HCT116 (cell line): ENCODE results near the gene PAPPA2. TPM values are rescaled to one million over a fixed set of nuclear protein-coding genes. Genes with fewer than 3 reads are reported as not detected.

Experiments used
- ATAC-seq: fragments of 200-7000 bp; cut with Tn5 transposase; 2 replicates; pipeline ENCODE4 v1.9.1; 2020; ENCODE audit warnings: mild to moderate bottlenecking, moderate library complexity
- BruUV-seq: library from RNA; stranded (reverse); fragments of 400-500 nt; replicated peaks from 2 replicates; lab custom pipeline; 2021; lab: Mats Ljungman, UMichigan
- CTCF ChIA-PET: fragments of 300-600 bp; sonication (Branson Sonifier 250); formaldehyde crosslinking; loops from one replicate; lab custom pipeline; 2021; ENCODE audit warnings: antibody characterized with exemption; lab: Charles Lee
- POLR2A ChIA-PET: fragments of 300-600, 350-600 bp; sonication (Branson Sonifier 250); formaldehyde crosslinking; loops from one replicate; lab custom pipeline; 2021; ENCODE audit warnings: antibody characterized with exemption; lab: Charles Lee
- RAD21 ChIA-PET, 2 experiments: fragments of 300-600 bp; sonication (Branson Sonifier 250); formaldehyde crosslinking; loops; one replicate each; lab custom pipeline; 2023; ENCODE audit warnings: low total read pairs in 2 of 2; ENCODE audit not compliant: uncharacterized antibody in 2 of 2, unreplicated experiment in 2 of 2, low non-redundant PET in 1 of 2; lab: Charles Lee
- DNase-seq: peaks from one replicate; pipeline ENCODE4 v3.0.0-alpha.2; 2010; ENCODE audit warnings: low read depth, low spot score
- H2AFZ ChIP-seq: fragments of 200-600 bp; shearing (Covaris generic), sonication (generic); 2 replicates; pipeline ENCODE4 v1.6.1; 2017; ENCODE audit warnings: low read depth, mixed run types, mixed read lengths, antibody characterized with exemption, low read length; ENCODE audit not compliant: poor library complexity, severe bottlenecking
- H3K27ac ChIP-seq: 2 replicates; pipeline ENCODE4 v1.5.1; 2012; ENCODE audit warnings: low read depth, low read length
- H3K27me3 ChIP-seq: fragments of 200-600 bp; sonication (generic); 2 replicates; pipeline ENCODE4 v1.6.1; 2016; ENCODE audit warnings: mixed run types, low read length, mixed read lengths; ENCODE audit not compliant: insufficient read depth
- H3K36me3 ChIP-seq, 2 experiments: fragments of 200-500 bp in 1 of 2; fragments of 200-600 bp in 1 of 2; sonication (Bioruptor generic) in 1 of 2; sonication (generic) in 1 of 2; 2 replicates each; pipeline versions ENCODE4 v1.5.1 to v1.6.1; 2014 to 2016; ENCODE audit warnings: low read length in 2 of 2, inconsistent platforms in 1 of 2, mixed read lengths in 1 of 2, mixed run types in 1 of 2; ENCODE audit not compliant: insufficient read depth in 2 of 2, control insufficient read depth in 1 of 2
- H3K4me1 ChIP-seq, 2 experiments: fragments of 200-600 bp in 1 of 2; sonication (generic) in 1 of 2; 2 replicates each; pipeline versions ENCODE4 v1.5.1 to v1.6.1; 2012 to 2017; ENCODE audit warnings: low read length in 2 of 2, inconsistent platforms in 1 of 2, mild to moderate bottlenecking in 1 of 2, mixed read lengths in 1 of 2, mixed run types in 1 of 2, moderate library complexity in 1 of 2; ENCODE audit not compliant: insufficient read depth in 2 of 2, control insufficient read depth in 1 of 2
- H3K4me2 ChIP-seq: fragments of 200-600 bp; sonication (generic); 2 replicates; pipeline ENCODE4 v1.6.1; 2017; ENCODE audit warnings: mixed run types, low read length, mixed read lengths
- H3K4me3 ChIP-seq, 2 experiments: fragments of 200-600 bp in 1 of 2; sonication (generic) in 1 of 2; replicated peaks in 1 of 2; 2 replicates each; pipeline ENCODE4 v1.5.1; 2011 to 2016; ENCODE audit warnings: low read length in 2 of 2, control low read depth in 1 of 2, low read depth in 1 of 2, mild to moderate bottlenecking in 1 of 2, mixed read lengths in 1 of 2, mixed run types in 1 of 2
- H3K79me2 ChIP-seq: fragments of 200-600 bp; sonication (generic); 2 replicates; pipeline ENCODE4 v1.6.1; 2017; ENCODE audit warnings: mild to moderate bottlenecking, mixed run types, low read length, moderate library complexity, mixed read lengths; ENCODE audit not compliant: insufficient read depth
- H3K9ac ChIP-seq: fragments of 200-600 bp; sonication (generic); 2 replicates; pipeline ENCODE4 v1.6.1; 2016; ENCODE audit warnings: low read length, mixed read lengths
- H3K9me2 ChIP-seq: fragments of 200-600 bp; sonication (generic), shearing (Covaris generic); 2 replicates; pipeline ENCODE4 v1.6.1; 2017; ENCODE audit warnings: mixed run types, mild to moderate bottlenecking, moderate library complexity; ENCODE audit not compliant: insufficient read depth
- H3K9me3 ChIP-seq, 2 experiments: fragments of 200-500 bp in 1 of 2; fragments of 200-600 bp in 1 of 2; sonication (Bioruptor generic) in 1 of 2; sonication (generic) in 1 of 2; 2 replicates each; pipeline ENCODE4 v1.6.1; 2014 to 2017; ENCODE audit warnings: low read length in 2 of 2, mixed read lengths in 2 of 2, inconsistent platforms in 1 of 2, low read depth in 1 of 2, mild to moderate bottlenecking in 1 of 2, mixed run types in 1 of 2, moderate library complexity in 1 of 2; ENCODE audit not compliant: control insufficient read depth in 1 of 2, insufficient read depth in 1 of 2
- H4K20me1 ChIP-seq: fragments of 200-600 bp; sonication (generic), shearing (Covaris generic); 2 replicates; pipeline ENCODE4 v1.6.1; 2017; ENCODE audit warnings: mixed run types, mild to moderate bottlenecking, moderate library complexity; ENCODE audit not compliant: insufficient read depth
- CBX3 ChIP-seq: IDR thresholded peaks from 2 replicates; pipeline ENCODE4 v1.6.1; 2012; ENCODE audit warnings: low read depth
- CEBPB ChIP-seq: IDR thresholded peaks from 2 replicates; pipeline ENCODE4 v1.6.1; 2012; ENCODE audit warnings: low read depth
- CTCF ChIP-seq, 3 experiments: fragments of 200-600 bp in 1 of 3; sonication (generic) in 1 of 3; IDR thresholded peaks in 2 of 3; conservative IDR thresholded peaks in 1 of 3; 2 replicates each; pipeline ENCODE4 v1.5.1; 2012 to 2017; ENCODE audit warnings: low read depth in 2 of 3, low read length in 2 of 3, antibody characterized with exemption in 1 of 3, borderline replicate concordance in 1 of 3, control low read depth in 1 of 3, mild to moderate bottlenecking in 1 of 3, mixed read lengths in 1 of 3, mixed run types in 1 of 3, moderate library complexity in 1 of 3; ENCODE audit not compliant: insufficient read depth in 1 of 3
- EGR1 ChIP-seq: IDR thresholded peaks from 2 replicates; pipeline ENCODE4 v1.6.1; 2012; ENCODE audit warnings: low read depth
- ELF1 ChIP-seq: IDR thresholded peaks from 2 replicates; pipeline ENCODE4 v1.6.1; 2012; ENCODE audit warnings: low read depth, borderline replicate concordance
- EZH2phosphoT487 ChIP-seq: fragments of 200-600 bp; IDR thresholded peaks from 2 replicates; pipeline ENCODE4 v1.6.1; 2018; ENCODE audit warnings: antibody characterized with exemption, borderline replicate concordance
- FOSL1 ChIP-seq: IDR thresholded peaks from 2 replicates; pipeline ENCODE4 v1.6.1; 2012; ENCODE audit warnings: low read depth
- MAX ChIP-seq: IDR thresholded peaks from 2 replicates; pipeline ENCODE4 v1.6.1; 2012
- POLR2A ChIP-seq: IDR thresholded peaks from 2 replicates; pipeline ENCODE4 v1.7.0; 2011; ENCODE audit warnings: borderline replicate concordance; ENCODE audit not compliant: insufficient read depth, insufficient read length; ENCODE audit errors: extremely low read depth
- POLR2AphosphoS5 ChIP-seq: IDR thresholded peaks from 2 replicates; pipeline ENCODE4 v1.6.1; 2011; ENCODE audit warnings: mild to moderate bottlenecking, low read depth, low read length, moderate library complexity
- RAD21 ChIP-seq: IDR thresholded peaks from 2 replicates; pipeline ENCODE4 v1.6.1; 2012; ENCODE audit warnings: low read depth, mild to moderate bottlenecking
- SIN3A ChIP-seq: IDR thresholded peaks from 2 replicates; pipeline ENCODE4 v1.6.1; 2012; ENCODE audit warnings: low read depth
- SRF ChIP-seq: IDR thresholded peaks from 2 replicates; pipeline ENCODE4 v1.6.1; 2012; ENCODE audit warnings: low read depth
- YY1 ChIP-seq: IDR thresholded peaks from 2 replicates; pipeline ENCODE4 v1.6.1; 2011; ENCODE audit warnings: low read length, low read depth, moderate library complexity, mild to moderate bottlenecking; ENCODE audit not compliant: insufficient replicate concordance; ENCODE audit errors: extremely low read depth
- intact Hi-C: fragments of 100-400 bp; cut with micrococcal nuclease; formaldehyde crosslinking; loops from 2 replicates; pipeline ENCODE4 v1.10.0; 2022
- total RNA-seq: library from RNA; stranded (reverse); gene quantifications from one replicate; pipeline ENCODE4 v1.2.1, GENCODE V29; 2021; ENCODE audit not compliant: unreplicated experiment

PAPPA2 gene
- total RNA-seq, 1 experiment from 2014 or later, result not detected

DNA sequence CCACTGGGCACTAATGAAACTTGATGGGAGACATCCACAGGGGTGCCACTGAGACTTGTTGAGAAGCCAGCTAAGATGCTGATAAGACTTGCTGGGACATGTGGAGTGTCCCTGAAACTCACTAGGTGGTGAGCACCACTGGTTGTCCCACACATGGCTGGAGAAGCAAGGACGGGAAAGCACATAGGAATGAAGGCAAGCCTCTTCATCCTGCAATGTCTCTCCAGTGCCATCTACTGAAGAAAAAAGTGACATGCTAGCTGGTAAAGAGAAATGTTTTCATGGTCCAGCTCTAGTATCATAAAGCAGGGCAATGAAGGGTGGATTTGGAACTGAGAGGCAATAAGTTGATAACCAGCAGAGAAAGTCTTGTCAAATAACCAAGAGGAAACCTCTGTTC lies 283.0 kb downstream of the PAPPA2 start:
- ATAC-seq, result peak; percentile 68

DNA sequence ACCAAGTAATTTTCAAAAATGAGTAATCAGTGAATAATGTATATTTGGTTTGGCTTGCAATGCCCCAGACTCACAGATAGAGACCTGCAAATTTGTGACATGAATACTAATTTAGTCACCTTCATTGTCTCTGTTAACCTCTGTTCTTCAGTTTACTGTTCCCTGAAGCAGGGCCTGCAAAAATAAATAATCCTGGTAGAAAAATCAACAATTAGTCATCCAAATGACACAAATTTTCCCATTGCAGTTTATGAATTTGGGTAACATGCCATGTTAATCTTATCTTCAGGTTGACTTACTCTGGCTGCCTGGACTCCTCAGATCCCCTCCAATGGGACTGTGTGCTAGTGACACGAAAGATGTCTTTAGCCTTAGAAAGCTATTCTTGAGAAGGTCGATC lies 289.5 kb downstream of the PAPPA2 start:
- Histone ChIP-seq H3K9me3 (no peaks in the 10 kb centered on the region), H2AFZ (no peak overlapping the region), H4K20me1 (no peaks in the 10 kb centered on the region), H3K79me2 (no peaks in the 10 kb centered on the region), H3K27me3 (no peaks in the 10 kb centered on the region), H3K27ac (no peak overlapping the region), H3K4me1 (no peaks in the 10 kb centered on the region), H3K4me3 (no peak overlapping the region), H3K36me3 (no peaks in the 10 kb centered on the region), H3K9me2 (no peaks in the 10 kb centered on the region), H3K9ac (no peak overlapping the region), H3K4me2 (no peak overlapping the region)
- intact Hi-C loops, result no loop called here
- ChIA-PET CTCF (no interaction called here), RAD21 (no interaction called here), POLR2A (no interaction called here)
- DNase-seq (no peak), ATAC-seq (no peak)
- no TSS peak for BruUV-seq
- TF ChIP-seq EZH2phosphoT487, result no peak
- TF ChIP-seq SIN3A, result no peak
- TF ChIP-seq SRF, result no peak
- TF ChIP-seq EGR1, result no peak
- TF ChIP-seq YY1, result no peak
- no peak for TF ChIP-seq CTCF (IDR thresholded peaks at IDR 0.05 in 2 of 3, conservative IDR thresholded peaks at IDR 0.05 in 1 of 3; ENCODE audit: borderline replicate concordance in 1 of 3, insufficient read depth in 1 of 3, low read depth in 2 of 3, low read length in 2 of 3)
- TF ChIP-seq CBX3, result no peak
- no peak for TF ChIP-seq CEBPB
- TF ChIP-seq POLR2AphosphoS5, result no peak
- TF ChIP-seq POLR2A, result no peak
- no peak for TF ChIP-seq MAX
- no peak for TF ChIP-seq ELF1

More for the DNA sequence above, 283.0 kb downstream of the PAPPA2 start:
- intact Hi-C loops, result no loop called here
- Histone ChIP-seq H3K36me3 (no peaks in the 10 kb centered on the region), H3K79me2 (no peaks in the 10 kb centered on the region), H3K9me3 (no peaks in the 10 kb centered on the region), H3K4me1 (no peaks in the 10 kb centered on the region), H3K4me2 (no peak overlapping the region), H4K20me1 (no peaks in the 10 kb centered on the region), H3K27me3 (peaks cover 9% of the 10 kb centered on the region), H3K9me2 (no peaks in the 10 kb centered on the region), H3K27ac (no peak overlapping the region), H2AFZ (no peak overlapping the region), H3K4me3 (no peak overlapping the region), H3K9ac (no peak overlapping the region)
- no TSS peak for BruUV-seq
- ChIA-PET RAD21 (no interaction called here), CTCF (interaction anchor here (1.8 kb wide), 1 partner anchor 186 kb away, joined by 6 read pairs; no protein-coding TSS in a partner anchor), POLR2A (no interaction called here)
- TF ChIP-seq RAD21 (peak; percentile 32; the same call in 1 of the 2 replicates), CTCF (IDR thresholded peaks at IDR 0.05 in 2 of 3, conservative IDR thresholded peaks at IDR 0.05 in 1 of 3; ENCODE audit: borderline replicate concordance in 1 of 3, insufficient read depth in 1 of 3, low read depth in 2 of 3, low read length in 2 of 3) (peak in 2 of 3 experiments; percentile 12 to 26; a peak in 1 of 6 replicates), FOSL1 (no peak), SIN3A (no peak), EZH2phosphoT487 (no peak), CEBPB (no peak)
- DNase-seq, result no peak
